GM19467 (cell line): ENCODE measurements around the gene KRTAP4-7.
"Not testable (repeated sequence)": the region's sequence is repeated elsewhere in the genome, so short reads cannot be mapped to it uniquely, and the experiment has no call there.

Experiments used
- ATAC-seq: cut with Tn5 transposase; IDR thresholded peaks from one replicate; pipeline ENCODE4 v1.9.1; 2021; ENCODE audit warnings: mild to moderate bottlenecking, moderate library complexity; ENCODE audit not compliant: unreplicated experiment

The KRTAP4-7 gene

DNA sequence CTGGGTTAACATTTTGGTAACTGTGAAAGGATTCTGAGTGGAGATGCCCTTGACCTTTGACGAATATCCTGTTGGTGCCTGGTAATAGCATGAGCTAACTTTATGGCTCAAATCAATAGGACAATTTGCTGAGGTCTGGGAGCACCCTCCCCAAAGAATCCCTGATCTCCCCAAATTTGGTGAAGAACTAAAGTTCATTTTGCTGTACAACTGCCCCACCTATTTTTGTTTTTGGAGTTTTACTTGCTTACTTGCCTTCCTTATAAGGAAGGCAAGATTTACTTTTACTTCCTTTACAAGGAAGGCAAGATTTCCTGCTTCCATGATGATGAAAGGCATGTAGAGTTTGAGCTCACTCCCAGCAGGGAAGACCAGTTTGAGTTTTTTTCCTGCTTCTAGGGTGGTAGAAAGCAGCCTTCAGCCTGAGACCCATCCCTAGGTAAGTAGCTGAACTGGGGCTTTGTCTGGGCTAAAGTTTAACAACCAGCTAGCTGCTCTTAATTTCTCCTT, 24.0 kb downstream of the KRTAP4-7 start:
- no peak for ATAC-seq

DNA sequence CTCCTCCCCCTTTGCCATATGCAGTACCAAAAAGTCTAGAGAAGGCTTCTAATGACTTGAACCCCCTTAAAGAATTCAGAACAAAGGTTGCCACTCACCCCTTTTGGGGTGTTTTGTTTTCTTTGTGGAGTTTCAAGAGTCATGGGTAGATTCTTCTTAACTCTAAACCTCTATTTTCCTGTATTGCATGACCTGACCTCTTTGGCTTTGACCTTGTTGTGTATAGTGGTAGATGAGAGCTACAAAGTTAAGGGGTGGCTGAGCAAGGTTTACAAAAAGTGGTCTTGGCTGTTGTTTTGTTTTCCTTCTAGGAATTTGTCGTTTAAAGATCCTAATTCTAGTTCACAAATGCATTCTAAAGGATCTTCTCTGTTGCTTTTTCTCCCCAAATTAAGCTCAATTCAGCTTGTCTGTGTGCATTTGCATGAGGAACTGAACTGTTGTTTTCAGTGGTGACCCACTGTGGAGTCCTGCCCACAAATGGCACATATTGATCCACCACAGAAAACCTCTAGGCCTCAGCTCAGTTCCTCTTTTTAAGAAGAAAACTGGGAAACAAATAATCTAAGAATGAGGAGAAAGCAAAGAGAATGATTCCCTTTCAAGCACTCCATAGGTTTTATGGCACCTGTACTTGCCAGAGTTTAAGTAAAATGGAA, 24.9 kb downstream of the KRTAP4-7 start:
- not testable (repeated sequence) for ATAC-seq

DNA sequence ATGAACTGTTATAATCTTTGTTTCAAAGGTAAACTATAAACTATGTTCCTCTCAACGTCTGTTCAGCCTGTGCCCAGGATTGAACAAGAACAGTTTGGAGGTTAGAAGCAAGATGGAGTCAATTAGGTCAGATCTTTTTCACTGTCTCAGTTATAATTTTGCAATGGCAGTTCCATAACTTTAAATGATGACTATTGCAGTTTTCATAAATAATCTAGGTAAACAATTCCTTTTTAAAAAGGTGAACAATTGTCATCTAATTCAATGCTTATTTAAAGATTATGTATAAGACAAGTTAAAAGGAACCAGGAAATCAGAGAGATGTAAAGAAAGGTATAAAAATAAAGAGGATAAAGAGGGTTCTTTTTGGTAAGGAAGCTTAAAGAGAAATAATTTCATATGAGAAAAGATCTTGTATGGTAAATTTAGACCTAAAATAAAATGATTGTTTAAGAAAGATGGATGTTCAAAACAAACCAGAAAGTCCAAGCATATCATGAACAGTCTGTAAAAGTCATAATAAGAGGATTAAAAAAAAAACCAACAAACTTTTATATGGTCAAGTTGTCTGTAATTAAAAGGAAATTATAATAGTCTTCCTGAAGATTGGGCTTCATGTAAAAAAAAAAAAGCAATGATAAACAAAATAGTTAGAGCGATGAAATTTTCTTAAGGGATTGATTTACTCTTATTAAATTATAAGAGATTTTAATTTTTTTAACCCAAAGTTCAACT, 27.4 kb downstream of the KRTAP4-7 start:
- ATAC-seq = no peak

DNA sequence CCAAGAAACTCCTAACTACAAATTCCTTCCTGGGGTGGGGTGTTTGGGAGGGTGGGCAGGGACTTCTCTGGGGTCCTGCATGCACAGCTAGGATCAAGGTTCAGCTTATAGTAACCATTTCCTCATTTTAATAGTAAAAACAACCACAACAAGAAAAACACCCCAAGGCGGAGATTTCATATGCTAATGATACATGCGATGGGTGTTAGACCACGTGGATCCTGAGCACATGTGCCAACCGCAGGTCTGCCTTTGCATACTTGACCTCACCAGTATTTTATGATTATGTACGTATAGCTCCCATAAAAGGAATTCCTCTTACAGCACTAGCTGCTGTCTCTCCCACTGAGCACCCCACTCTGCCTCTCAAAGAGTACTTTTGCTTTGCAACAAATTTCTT, 32.3 kb downstream of the KRTAP4-7 start:
- ATAC-seq = no peak

DNA sequence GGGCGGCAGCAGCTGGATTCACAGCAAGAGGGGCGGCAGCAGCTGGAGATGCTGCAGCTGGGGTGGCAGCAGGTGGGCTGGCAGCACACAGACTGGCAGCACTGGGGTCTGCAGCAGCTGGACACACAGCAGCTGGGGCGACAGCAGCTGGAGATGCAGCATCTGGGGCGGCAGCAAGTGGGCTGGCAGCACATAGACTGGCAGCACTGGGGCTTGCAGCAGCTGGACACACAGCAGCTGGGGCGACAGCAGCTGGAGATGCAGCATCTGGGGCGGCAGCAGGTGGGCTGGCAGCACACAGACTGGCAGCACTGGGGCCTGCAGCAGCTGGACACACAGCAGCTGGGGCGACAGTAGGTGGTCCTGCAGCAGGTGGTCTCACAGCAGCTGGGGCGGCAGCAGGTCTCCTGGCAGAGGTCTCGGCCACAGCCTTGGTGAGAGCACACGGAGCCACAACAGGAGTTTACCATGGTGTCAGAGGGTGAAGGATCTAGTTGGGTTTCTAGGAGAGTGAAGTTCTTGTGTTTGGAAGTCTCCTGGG, 34.0 kb downstream of the KRTAP4-7 start, which contains the start of gene KRTAP4-11:
TSS of gene KRTAP4-11 (minus strand) at position 528 of the 541 bp plus-strand sequence. CDS start at position 470, 58 bp downstream.
- ATAC-seq = not testable (repeated sequence)

DNA sequence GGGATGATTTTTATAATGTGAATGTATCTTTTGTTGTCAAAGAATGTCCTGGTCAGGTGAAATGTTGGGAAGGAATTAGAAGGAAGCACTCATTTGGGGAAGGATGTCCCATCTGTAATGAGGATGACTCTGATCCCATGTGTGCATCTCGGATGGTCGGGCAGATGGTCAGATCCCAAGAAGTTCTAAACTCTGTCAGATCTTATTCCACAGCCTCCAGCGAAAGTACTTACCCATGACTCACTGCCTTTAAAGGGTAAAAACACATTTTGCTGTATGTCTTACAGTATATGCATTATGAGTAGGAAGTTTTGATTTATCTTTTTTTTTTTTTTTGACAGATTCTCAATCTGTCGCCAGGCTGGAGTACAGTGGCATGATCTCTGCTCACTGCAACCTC, 34.8 kb downstream of the KRTAP4-7 start:
- ATAC-seq = no peak

DNA sequence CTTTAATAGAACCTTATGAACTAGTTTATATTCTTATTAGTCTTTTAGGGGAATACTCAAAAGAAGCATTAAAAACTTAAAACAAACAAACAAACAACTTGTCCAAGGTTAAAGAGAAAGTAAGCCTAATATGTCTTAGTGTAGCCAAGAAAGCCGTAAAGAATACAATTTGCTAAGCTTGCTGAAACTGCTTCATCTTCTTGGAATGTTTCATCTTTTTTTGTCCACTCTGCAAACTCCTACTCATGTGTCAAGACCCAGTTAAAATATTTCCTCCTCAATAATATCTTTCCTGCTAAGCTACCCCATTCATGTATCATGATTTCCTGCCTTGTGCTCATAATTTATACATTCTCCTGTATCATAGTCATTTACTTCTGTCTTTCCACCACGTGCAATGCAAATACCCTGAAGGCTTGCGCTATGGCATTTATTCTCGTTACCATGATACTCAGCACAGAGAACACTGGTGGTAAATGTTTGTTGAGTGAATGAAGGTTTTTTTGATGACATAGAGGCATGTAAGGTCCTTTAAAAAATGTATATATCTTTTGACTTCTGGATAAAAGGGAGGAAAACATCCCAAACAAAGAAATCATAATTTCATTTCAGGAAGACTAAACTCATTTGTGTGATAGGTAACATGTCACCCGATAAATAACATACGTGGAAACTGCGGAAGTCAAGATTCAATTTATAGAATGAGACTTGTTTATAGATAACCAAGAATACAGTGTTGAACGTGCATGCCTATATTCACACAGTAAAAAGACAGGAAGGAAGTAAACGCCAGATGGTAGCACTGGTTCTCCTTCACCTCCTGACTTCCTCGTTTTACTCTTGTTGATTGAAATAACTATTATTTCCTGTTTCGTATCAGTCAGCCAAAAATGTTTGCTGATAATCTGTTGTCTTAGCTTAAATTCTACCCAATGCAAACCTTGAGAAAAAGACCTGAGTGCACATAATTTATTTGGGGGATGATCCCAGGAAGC, 36.0 kb downstream of the KRTAP4-7 start:
- not testable (repeated sequence) for ATAC-seq

DNA sequence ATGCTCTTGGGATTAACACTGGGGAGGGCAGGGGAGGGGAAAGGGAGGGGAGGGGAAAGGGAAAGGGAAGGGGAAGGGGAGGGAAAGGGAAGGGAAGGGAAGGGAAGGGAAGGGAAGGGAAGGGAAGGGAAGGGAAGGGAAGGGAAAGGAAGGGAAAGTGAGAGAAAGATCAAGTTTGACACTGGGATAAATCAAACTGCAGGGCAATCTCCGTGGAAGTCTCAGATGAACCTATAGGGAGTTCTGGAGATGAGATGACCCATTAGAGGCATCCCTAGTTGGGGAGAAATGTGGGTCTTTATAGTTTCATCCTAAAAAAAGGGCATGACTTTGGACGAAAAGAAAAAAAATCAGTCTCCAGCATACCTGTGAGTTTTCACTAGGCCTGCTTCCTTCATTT, 37.8 kb downstream of the KRTAP4-7 start:
- no peak for ATAC-seq

DNA sequence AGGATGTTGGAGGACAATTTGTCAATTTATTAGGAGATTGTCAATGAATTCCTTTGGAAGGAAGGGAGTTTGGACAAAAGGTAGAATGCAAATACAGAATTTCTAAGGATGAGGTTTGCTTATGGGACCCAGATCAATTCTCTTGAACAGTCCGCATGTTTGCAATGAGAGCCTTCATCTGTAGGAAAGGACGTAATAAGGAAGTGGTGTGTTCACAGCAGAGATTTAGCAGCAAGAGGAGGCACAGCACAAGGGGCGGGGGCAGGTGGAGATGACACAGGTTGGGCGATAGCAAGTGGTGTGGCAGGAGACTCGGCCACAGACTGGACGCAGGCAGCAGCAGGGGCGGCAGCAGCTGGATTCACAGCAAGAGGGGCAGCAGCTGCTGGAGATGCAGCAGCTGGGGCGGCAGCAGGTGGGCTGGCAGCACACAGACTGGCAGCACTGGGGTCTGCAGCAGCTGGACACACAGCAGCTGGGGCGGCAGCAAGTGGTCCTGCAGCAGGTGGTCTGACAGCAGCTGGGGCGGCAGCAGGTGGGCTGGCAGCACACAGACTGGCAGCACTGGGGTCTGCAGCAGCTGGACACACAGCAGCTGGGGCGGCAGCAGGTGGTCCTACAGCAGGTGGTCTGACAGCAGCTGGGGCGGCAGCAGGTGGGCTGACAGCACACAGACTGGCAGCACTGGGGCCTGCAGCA, 39.5 kb downstream of the KRTAP4-7 start:
- not testable (repeated sequence) for ATAC-seq

DNA sequence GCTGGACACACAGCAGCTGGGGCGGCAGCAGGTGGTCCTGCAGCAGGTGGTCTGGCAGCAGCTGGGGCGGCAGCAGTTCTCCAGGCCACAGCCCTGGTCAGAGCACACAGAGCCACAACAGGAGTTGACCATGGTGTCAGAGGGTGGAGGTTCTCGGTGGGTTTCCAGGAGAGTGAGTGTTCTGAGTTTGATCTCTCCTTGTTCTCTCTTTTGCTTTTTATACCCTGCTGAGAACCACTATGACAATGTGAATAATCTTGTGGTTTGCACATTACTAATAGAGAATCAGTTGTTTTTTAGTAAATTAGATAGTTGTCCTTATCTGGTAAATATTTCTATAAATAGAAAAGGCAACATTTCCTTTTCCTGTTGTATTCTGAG, 40.0 kb downstream of the KRTAP4-7 start, which contains the start of gene KRTAP4-12:
TSS of gene KRTAP4-12 (minus strand) at position 192 of the 381 bp plus-strand sequence. CDS start at position 132, 60 bp downstream.
- not testable (repeated sequence) for ATAC-seq

DNA sequence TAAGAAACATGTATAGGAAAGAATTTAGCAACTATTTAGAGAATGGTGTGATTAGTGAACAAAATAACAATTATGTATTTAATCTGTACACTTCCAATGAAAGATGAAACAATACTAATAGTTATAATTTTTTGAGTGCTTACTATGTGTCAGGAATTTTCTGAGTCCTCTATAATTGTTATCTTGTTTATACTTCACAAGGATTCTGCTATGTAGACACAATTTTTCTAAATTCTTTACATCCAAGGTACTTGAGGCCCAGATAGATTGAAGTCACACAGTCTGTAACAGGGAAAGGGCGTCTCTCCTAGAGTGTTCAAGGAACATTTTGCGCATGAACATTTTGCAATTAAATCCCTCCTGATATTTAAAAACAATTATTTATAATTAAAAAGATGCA, 41.1 kb downstream of the KRTAP4-7 start:
- no peak for ATAC-seq

DNA sequence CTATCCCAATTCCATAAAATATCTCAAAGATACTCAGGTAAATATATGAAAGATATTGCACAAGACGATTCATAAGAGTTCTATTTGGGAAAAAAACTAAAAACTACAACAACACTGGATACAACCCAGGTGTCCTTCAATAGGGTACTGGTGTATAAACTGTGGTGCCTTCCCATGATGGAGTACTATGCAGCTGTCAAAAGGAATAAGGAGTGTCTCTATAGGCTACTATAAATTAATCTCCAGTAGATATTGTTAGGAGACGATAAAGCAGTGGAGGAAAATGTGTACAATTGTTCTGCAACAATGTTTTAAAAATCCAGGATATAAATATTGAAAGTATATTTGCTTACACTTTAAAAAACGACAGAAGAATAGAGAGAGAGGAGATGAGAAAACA, 42.5 kb downstream of the KRTAP4-7 start:
- no peak for ATAC-seq

DNA sequence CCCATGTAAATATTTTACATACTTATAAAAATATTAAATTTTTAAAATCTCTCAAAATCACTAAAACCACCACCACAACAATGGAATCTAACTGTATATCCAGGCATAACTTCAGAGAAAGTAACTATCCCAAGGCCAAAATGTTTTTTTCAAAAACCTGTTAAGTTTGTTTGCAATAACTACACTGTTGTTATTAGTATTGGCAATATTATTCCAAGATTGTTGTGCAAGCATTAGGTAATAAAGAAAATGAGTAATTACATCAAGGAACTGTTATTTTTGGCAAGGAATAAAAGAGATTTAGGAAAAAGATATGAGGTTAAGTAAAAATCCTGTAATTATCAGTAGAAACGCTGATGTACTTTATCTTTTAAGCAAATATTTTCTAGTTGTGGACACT, 43.4 kb downstream of the KRTAP4-7 start:
- no peak for ATAC-seq

DNA sequence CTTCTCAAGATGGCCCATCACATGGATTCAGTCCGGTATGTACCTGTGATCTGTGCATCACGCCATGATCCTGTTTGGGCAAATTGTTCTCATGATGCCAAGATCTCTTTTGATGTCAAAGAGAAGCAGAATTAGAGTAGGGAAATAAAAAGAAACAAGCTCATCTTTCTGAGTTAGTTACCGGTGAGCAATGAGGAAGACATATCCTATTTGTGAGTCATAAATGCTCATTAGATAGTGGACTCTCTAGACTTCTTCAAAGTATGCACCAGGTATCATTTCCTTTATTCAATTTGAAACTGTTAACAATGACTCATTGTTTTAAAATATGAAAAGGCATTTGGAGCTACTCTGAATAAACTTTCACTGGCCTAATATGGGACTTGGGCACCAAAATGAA, 48.0 kb downstream of the KRTAP4-7 start:
- ATAC-seq = no peak

DNA sequence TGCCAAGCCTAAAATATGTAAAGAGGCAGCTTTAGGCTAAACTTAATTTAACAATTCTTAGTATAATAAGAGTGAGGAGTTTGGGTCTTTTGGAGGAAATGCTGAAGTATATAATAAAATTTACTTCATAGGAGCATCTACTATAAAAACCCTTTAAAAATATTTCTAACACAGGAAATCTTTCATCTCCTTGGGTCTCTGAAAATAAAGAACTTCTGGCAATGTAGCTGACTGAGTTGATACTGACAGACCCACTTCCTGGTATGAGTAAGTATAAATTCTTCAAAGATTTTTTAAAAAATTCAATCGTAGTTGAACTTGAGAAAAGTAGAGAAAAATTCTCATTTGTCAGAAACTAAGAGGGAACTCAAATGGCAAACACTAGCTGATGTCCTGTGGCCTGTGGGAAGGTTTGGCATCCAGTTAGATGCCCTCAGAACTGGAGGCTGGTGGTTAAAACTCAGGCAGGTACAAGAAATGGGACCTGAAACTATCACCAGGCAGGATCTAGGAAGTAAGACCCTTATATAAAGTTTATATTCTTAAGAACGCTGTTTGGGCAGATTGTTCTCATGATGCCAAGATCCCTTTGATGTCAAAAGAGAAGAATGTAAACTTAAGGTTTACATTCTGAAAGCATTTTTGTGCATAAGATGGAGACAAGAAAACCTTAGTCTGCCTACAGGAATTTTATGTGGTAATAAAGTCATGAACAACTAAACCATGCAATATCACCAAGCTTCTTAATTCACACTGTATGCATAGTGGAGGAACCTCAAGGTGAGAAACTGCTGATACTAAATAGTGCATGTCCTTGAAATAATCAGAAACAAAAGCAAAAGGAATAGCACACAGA, 50.2 kb downstream of the KRTAP4-7 start:
- no peak for ATAC-seq
